GM18499 (cell line): ENCODE data around the gene COL25A1.
"Not testable (repeated sequence)": the region's sequence is repeated elsewhere in the genome, so short reads cannot be mapped to it uniquely, and the experiment has no call there.

Experiments used
- ATAC-seq: cut with Tn5 transposase; IDR thresholded peaks from one replicate; pipeline ENCODE4 v1.9.1; 2021; ENCODE audit warnings: moderate number of reproducible peaks; ENCODE audit not compliant: insufficient read depth, unreplicated experiment

The COL25A1 gene

GRCh38 chr4:109138125-109138524 is 164.3 kb downstream of the COL25A1 start:
- not testable (repeated sequence) for ATAC-seq

GRCh38 chr4:109134921-109135320 is 167.5 kb downstream of the COL25A1 start:
- ATAC-seq = no peak

DNA sequence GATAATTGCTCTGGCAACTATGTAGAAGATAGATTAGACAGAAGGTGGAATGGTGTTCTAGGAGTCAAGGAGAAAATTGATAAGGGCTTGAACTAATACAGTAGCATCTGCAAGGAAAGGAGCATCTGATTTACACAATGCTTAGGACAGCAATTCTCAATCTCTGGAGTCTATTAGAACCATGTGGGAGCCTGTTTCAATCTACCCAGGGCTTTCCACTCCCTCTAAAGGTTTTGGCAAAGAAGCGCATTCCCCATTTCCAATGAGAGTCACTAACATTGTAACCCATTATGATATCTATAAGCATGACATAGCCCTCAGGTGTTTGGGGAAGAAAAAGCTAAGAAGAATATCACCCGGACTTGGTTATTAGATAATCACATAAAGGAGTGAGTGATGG is 168.2 kb downstream of the COL25A1 start:
- no peak for ATAC-seq

DNA sequence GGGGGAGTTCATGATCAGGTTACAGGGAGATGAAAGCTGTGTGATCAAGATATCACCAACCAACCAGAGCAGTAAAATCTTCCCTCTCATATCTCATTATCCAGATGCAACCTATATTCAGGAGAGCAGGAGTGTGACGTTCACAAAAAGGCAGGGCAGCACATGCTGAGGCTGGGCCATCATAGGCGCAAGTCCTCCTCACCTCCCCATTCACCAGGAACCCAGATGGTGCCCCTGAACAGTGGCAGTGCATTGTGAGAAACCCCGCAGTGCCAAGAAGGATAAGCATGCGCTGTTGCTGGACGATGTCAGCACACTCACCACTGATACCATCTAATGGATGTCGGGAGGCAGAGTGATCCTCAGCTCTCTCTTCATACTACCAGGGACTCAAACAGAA is 170.9 kb downstream of the COL25A1 start:
- no peak for ATAC-seq

- ATAC-seq = no peak
Observed at GRCh38 chr4:109128589-109128988, 173.9 kb downstream of the COL25A1 start.

DNA sequence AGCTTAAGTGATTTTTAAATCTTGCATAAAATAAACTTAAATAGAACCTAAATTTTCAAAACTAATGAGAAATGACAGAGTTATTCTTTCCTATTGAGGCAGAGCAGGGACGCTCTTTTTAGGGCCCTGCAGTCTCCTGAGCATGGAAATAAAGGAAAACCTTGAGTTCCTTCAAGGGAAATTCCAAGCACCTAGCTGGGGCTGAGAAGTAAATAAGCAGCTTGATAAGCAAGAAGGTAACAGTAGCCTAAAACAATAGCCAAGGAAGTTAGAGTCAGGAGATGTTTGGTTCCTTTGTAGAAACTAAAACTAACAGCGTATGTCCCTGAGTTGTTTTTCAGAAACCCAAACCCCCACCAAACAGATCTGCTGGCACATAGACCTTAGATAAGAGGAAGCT is 174.6 kb downstream of the COL25A1 start:
- no peak for ATAC-seq

GRCh38 chr4:109126856-109127255 is 175.6 kb downstream of the COL25A1 start:
- no peak for ATAC-seq

- no peak for ATAC-seq
Observed at GRCh38 chr4:109125084-109125483, 177.4 kb downstream of the COL25A1 start.

DNA sequence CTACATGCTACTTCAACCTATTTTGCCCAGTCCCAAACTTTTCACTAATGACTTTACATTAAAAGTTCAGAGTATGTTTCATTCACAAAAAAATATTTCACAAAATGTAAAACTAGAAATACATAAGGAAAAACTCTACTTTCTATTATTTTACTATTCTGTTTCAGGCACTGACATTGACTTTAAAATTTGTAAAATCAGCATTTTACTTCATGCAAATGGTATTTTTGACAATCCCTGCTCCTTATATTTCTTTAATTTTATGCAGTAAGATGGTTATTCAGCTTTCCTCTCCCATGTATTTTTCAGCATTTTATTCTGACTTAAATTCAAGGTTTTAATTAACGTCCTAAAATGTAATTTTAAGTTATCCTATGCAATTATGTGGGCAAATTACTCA is 178.5 kb downstream of the COL25A1 start:
- no peak for ATAC-seq

- no peak for ATAC-seq
Observed at GRCh38 chr4:109121561-109121960, 180.9 kb downstream of the COL25A1 start.

GRCh38 chr4:109119852-109120251 is 182.6 kb downstream of the COL25A1 start:
- no peak for ATAC-seq

- ATAC-seq = no peak
Observed at GRCh38 chr4:109118635-109119034, 183.8 kb downstream of the COL25A1 start.

DNA sequence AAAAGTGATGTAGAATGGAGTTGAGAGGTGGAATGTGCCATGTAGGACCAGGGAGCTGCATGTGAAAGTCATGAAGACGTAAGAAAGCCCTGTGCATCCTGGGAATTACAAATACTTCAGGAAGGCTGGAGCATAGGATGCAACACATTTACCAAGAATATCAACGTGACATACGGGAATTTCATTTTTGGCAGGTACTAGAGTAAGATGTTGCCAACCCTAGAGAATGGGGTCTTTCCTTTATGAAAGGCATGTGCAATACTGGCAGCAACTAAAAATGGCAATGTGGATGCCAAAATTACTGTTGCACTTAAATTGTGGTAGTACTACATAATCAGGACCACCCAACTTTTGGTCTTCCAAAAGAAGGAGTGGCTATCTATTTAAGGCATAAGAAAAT is 188.0 kb downstream of the COL25A1 start:
- no peak for ATAC-seq

DNA sequence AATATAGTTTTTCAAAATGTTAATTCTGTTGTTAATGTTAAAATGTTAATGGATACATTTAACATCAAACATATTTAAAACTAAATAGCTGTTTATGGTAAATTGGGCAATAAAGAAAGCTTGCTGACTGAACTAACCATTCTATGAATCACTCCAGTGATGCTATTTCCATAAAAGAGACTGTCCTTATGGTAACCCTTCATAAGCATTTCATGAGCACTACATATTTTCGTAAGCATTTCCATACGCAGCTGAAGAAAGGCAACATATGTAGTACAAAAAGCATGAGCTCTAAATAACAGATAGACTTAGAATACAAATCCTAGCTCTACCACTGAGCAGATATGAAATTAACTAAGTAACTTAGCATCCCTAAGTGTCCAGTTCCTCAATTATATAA is 188.9 kb downstream of the COL25A1 start:
- no peak for ATAC-seq

DNA sequence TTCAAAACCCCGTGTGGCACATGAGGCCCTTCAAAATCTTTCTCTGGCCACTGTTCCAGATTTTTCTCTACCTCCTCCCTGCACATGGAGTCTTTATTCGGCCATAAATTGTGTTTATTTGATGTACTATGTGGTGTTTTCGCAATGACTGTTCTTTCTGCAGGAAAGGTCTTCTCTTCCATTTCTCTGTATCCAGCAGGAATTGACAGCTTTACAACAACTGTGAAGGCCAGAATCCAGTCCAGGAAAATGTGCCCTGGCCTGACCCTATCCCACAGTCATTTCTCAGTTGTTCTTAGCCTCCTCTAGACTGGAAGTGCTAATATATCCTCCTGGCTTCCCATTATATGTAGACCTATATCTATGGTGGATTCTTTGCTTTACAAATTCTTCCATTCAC is 191.4 kb downstream of the COL25A1 start:
- ATAC-seq = no peak

DNA sequence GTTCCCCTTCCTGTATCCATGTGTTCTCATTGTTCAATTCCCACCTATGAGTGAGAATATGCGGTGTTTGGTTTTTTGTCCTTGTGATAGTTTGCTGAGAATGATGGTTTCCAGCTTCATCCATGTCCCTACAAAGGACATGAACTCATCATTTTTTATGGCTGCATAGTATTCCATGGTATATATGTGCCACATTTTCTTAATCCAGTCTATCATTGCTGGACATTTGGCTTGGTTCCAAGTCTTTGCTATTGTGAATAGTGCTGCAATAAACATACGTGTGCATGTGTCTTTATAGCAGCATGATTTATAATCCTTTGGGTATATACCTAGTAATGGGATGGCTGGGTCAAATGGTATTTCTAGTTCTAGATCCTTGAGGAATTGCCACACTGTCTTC is 194.2 kb downstream of the COL25A1 start:
- ATAC-seq = not testable (repeated sequence)

- no peak for ATAC-seq
Observed at GRCh38 chr4:109094056-109094455, 208.4 kb downstream of the COL25A1 start.

DNA sequence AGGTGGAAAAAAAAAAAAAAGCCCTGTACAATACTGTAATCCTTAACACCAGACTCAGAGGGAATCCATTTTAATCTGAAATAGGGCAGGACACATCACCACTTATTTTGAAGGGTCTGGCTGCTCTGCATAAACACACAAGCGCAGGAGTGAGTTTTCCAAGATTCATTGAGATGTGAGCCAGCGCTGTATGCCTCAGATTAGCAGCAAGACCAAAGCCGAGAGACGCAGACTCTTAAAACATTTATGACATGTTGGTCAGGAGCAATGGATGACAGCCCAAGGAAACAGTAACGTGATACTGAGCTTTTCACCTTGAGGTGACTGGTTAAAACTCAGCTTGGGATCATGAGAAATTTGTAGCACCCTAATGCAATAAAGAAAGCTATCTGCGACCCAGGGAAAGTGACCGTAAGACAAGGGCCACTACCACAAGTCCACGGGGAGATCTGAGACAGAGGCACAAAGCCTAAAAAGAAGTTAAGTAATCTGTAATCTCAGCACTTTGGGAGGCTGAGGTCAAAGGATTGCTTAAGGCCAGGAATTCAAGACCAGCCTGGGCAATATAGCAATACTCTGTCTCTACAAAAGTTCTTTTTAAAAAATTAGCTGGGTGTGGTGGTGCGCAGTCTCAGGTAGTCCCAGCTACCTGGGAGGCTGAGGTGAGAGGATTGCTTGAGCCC is 210.6 kb downstream of the COL25A1 start:
- ATAC-seq = no peak

DNA sequence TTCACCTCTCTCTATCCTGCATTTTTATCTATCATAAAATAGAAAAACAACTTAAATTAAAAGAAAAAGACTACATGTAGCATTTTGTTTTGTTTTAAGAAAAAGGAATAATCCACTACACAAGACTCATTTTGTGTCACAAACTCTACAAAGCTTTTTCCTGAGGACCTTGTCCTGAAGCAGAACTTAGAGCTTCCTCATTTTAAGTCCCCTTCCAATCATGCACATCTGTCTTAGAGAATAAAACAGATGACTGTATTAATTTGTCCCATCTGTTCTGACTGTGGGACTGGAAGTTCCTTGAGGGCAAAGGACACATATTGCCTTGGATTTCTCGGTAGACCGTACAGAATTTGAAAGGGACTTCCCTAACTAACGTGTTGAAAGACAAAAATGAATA is 218.5 kb downstream of the COL25A1 start:
- ATAC-seq = no peak

DNA sequence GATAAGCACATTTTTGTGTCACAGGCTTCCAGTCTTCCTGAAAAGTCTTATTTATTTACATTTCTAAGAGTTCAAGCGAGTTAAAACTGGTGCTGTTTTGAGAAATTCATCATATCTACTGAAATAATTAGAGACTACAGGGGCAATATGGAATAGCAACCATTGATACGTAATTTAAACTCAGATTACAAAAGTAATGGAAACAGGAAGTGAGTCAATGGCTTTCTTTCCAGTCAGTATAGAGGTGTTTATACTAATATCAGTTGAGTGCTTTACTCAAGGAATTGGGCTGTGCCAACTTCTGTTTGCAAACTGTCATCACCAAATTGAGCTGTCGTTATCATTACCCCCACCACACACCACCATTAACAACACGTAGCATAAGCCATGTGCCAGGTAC is 222.7 kb downstream of the COL25A1 start:
- no peak for ATAC-seq

GRCh38 chr4:109079201-109079600 is 223.3 kb downstream of the COL25A1 start:
- ATAC-seq = no peak

GRCh38 chr4:109078724-109079123 is 223.7 kb downstream of the COL25A1 start:
- no peak for ATAC-seq

GRCh38 chr4:109077505-109077904 is 225.0 kb downstream of the COL25A1 start:
- no peak for ATAC-seq
